Anterior cingulate cortex (tissue), 58 donors: ENCODE data around the gene TFDP1.

ENCODE experiments used
- DNase-seq, 58 donors: peaks; one replicate each; lab custom pipeline; 2025; lab: John Stamatoyannopoulos, UW

The TFDP1 gene

DNA sequence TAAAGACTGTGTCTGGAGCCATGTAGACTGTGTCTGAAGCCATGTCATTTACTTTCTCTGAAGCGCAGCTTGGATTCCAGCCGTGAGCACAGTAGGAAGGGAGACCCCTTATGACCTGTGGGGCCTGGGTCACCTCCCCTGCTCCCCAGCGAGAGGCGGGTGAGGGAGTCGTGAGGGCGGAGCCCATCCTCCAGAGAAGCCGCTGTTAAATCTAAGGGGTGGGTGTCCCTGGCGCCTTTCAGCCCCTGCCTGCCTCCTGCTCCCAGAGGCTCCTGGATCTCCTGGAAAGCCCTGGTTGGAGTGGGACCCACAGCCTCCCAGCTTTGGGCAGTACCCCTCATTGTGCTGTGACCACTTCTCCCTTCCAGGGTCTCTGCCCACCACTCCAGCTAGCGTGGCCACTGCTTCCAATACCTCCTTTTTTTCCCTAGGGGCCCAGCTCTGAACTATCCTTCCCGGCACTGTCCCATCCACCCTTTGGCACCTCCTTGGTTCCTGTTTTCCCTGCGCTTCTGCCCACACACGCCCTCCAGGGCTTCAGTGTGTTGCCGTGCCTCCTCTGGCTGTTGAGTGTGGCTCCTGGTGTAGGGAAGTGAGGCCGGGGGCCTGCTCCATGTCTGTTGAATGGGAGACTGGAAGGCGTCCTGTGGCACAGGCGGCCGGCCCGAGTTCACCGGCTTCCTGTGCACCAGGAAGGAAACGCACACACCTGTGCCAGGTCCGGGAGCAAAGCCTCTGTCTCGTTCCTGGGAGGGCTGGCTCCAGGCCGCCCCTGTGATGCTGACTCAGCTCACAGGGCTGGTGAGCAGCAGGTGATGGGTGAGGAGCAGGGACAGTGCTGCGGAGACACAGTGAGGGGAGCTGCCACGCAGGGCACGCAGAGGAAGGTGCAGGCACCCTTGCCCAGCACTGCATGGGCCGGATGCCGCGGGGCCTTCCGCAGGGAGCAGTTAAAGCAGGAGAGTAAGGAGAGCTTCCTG lies 44.0 kb downstream of the TFDP1 start:
- no peak for DNase-seq

DNA sequence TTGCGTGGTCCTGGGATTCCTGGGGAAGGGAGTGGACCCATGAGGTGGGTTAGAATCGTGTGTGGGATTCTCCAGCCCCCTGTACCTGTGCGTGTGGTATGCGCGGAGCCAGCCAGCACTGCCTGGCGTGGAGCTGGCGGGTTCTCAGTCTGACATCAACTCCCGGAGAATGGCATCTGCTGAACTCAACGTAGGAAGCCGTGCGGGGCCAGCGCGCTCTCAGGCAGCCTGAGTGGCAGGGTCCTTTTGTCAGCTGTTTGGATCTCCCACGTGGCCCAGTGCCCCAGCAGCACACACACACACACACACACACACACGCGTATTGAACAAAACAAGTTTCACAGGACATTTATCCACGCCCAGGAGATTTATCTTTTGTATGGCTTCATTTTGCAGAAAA lies 45.3 kb downstream of the TFDP1 start:
- DNase-seq = no peak

DNA sequence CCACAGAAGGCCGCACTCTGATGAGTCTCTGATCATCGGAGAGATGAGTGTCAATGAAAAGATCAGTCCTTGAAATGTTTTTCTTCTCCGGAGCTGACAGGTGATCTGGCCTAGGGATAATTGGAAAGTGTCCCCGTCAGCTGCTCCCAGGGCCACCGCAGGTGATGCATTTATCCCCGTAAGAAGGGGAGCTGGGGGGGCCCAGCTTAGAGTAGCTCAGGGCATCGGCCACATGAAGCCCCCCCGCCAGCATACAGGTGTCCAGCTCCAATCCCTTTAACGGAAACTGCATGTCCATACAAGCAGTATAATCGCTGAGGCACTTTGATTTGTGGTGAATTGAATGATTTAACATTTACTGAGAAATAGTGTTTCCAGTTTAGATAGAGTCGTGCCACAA lies 45.7 kb downstream of the TFDP1 start:
- DNase-seq = no peak

DNA sequence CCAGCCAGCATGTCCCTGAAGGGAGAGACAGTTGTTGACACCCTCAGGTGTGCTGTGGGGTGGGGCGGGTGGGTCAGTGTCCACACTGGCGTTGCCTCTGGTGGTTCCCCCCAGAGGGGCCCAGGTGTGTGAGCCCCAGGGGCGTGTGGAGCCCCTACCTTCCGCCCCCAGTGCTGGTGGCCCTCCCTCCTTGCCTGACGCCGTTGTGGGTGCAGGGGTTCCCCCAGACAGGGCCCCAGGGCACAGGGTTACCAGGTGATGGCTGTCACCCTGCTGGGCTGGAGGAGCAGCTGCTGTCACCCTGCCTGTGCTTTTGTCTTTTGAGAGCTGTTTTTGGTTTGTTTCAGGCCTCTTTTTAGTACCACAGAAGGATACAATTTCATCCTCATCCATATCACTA lies 46.3 kb downstream of the TFDP1 start:
- no peak for DNase-seq

DNA sequence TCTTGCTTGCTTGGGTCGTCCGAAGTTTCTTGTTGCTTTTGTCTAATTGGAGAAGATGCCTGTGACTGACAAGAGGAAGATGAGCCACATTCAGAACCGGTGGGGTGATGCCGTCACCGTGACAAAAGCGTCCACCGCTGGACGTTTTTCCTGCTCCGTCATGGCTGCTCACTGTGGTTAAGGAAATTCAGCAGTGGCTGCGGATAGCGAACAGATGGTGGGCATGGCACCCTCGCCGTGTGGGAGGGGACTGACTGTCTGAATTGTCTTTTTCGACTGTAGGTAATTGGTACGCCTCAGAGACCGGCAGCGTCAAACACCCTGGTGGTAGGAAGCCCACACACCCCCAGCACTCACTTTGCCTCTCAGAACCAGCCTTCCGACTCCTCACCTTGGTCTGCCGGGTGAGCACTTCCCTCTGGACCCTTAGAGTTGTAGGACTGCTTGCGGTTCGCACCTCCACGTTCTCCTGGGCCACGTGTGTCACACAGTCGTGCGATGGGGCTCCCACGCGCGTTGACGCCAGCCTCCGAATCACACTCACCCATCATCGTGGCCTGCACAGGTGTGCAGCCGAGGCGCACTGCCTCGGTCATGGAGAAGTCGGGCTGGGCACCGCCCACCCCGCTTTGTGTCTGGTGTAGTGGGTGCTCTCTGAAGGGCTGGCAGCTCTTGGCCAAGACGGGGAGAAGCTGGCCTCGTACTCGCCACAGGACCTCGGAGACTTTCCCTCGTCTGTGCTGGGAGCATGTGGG lies 47.0 kb downstream of the TFDP1 start:
- DNase-seq = peak in 2 of 58 donors; percentile 5 to 15

DNA sequence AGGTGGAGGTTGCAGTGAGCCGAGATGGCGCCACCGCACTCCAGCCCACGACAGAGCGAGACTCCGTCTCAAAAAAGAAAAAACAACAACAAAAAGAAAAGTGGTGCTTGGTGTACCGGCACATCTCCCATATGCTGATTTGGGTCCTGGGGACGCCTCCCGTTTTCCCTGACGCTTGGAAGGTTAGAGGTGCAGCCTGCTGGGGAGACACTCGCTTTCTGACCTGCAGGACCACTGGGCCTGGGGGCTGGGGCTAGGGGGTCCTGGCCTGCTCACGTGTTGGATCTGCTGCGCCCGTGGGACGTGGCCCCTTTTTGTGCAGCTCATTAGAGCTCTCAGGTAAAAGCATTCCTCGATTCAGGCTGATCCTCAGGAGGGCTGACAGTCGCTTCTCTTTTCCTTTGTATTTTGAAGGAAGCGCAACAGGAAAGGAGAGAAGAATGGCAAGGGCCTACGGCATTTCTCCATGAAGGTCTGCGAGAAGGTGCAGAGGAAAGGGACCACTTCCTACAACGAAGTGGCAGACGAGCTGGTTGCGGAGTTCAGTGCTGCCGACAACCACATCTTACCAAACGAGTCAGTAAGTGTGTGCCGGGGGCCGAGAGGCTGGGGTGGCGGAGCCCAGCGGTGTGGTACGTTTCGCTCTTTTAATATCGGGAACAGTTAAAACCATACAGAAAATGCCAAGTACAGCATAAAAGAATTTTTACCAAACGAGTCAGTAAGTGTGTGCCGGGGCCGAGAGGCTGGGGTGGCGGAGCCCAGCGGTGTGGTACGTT lies 48.3 kb downstream of the TFDP1 start:
- no peak for DNase-seq

DNA sequence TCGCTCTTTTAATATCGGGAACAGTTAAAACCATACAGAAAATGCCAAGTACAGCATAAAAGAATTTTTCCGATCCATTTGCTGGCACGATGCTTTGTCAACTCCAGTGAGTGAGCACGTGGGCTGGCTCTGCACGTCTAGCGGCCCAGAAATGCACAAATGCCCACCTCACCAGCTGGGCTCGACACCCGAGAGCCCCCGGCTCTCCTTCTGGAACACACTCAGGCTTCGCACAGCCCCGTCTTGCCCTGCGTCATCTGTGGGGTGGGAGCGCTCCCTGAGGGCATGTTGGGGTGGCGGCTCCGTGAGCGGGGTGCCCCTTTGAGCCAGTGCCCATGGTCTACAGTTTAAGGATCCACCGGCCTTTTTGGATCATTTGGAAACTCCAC lies 48.9 kb downstream of the TFDP1 start:
- DNase-seq = no peak

DNA sequence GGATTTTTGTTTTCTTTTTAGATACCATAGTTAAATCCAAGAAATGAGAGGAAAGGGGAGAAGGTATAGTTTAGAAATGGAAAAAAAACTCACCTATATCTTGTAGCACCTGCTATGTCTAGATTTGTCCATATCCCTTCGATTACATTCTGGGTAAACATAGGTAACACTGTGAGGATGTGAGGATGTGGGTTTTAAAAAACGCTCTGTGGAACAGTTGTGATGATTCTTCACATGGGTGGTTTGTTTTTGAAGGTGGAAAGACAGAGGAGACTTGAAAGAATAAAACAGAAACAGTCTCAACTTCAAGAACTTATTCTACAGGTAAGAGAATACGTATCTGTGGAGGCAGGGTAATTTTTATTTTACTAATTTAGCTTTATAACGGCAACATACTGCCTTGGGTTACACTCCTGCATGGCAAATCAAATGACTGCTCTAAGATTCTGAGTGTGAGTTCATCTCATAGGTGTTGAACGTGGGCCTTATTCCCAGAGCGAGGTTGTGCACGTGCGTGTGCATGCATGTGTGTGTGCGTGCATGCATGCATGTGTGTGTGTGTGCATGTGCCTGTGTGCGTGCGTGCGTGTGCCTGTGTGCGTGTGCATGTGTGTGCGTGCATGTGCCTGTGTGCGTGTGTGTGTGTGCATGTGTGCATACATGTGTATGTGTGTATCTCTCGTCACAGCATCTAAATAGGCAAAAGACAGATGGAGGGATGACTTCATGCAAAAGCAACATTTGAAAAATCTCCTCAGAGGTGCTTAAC lies 49.9 kb downstream of the TFDP1 start:
- DNase-seq = no peak

DNA sequence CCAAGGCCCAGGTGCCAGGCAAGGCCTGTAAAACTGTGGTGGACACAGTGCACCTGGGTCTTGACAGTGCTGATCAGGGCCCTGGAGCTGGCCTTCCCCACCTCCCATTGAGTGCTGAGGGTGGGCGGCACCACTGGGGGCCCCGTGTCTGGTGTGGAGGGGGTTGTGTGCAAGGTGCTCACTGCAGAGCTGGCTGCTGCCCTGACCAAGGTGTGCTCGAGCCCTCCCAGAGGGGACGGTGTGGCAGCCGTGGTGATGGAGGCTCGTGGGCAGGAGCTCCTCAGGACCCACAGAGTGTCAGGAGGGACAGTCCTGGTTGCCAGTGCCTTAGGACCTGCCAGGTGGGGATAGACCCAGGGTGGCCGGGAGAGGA lies 50.5 kb downstream of the TFDP1 start:
- no peak for DNase-seq

DNA sequence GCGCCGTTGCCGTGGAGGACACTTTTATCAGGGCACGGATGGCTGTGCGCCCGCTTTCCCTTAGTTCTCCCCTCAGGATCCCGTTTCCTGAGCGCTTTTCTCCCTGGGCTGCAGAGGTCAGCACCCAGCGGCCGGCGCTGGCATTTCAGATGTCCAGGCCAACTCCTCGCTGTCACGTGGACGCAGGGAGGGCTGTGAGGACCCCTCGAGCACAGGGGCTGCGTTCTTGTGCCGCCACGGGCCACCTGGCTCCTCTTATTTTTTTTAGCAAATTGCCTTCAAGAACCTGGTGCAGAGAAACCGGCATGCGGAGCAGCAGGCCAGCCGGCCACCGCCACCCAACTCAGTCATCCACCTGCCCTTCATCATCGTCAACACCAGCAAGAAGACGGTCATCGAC lies 51.2 kb downstream of the TFDP1 start:
- no peak for DNase-seq

DNA sequence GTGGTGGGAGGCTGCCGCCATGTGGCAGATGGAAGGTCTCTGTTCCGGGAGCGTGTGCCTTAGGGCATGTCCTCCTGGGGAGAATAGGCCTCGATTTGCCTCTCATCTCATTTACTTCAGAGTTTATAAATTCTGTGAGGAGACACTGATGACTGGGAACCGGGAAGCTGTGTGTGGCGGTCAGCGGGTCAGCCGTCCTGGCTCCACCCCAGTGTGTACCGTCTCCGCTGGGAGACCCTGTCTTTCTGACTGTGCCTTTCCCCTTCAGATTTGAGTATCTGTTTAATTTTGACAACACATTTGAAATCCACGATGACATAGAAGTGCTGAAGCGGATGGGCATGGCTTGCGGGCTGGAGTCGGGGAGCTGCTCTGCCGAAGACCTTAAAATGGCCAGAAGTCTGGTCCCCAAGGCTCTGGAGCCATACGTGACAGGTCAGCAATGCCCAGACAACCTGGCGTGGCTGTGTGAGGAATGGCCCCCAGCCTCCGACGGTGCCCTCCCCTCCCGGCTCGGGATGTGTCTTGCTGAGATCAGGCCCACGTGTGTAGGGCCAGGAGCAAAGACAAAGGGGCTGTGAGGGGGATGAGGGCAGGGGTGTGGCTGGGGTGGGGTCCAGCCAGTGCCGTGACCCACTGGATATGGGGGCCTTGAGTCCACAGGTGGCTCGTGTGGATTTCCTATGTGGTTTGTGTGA lies 51.9 kb downstream of the TFDP1 start:
- no peak for DNase-seq

DNA sequence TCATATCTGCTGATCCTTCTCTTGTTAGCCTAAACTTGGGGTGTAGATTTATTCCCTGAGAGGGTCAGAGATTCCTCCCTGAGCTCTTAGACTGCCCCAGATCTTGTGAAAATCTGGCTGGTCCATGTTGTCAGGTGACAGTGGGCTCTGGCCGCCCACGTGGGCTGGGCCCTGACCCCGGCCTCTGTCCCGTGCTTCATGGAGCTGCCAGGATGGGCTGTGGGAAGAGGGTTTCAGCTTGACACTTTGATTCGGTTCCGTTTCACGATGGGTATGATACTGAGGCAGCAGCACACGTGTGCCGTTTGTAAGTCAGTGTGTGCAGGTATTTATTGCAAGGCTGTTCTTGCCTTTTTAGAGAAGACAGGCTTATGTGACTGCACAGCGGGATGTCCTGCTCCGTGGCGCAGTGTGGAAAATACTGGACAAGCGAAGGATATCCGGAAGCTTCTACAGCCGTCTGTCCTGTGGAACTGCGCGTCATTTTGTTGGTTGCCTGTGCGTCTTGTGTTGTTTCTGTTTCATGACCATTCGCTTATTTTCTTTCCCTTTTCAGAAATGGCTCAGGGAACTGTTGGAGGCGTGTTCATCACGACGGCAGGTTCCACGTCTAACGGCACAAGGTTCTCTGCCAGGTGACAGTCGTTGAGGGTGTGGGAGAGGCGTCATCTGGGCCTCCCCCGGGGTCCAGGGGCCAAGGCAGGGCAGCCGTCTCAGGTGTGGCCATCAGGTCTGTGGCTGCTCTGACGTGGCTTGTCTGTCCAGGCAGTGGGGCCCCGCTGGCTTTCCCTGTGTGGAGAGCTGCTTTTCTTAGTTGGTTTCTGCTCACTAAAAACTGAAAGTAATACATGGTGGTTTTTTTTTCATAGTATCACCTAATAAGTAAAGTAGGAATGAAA lies 53.0 kb downstream of the TFDP1 start:
- DNase-seq = no peak

DNA sequence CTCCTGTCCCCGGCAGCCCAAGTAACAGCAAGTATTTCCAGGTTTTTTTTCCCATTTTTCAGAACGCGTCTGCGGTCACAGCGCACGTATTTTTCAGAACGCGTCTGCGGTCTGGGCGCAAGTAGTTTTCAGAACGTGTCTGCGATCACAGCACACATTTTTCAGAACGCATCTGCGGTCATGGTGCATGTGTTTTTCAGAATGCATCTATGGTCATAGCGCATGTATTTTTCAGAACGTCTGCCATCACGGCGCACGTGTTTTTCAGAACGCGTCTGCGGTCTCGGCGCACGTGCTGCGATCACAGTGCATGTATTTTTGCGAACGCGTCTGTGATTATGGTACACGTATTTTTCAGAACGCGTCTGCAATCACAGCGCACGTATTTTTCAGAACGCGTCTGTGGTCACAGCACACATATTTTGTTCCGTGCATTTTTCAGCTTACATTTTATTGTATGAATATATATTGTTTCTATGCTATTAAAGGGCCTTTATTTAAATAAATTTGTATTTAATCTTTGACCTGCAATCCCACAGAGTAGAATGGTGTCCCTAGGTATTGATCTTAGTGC lies 53.7 kb downstream of the TFDP1 start:
- DNase-seq = no peak

DNA sequence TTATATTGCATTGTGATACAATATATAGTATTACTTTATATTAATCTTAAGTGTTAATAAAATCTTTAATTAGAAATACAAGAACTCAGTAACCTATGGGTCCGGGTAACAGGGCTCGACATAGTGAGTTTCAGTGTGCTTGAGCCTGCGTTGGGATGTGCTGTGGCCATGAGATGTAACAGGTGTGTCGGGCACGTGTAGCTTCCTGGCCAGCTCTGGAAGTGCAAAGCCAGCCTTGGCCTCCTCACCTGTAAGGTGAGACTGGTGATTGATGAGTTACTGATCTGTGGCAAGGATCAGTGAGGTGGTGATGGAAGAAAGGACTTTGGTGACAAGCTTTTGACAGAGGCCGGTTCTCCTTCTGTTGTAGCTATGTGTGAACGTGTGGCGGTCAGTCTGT lies 54.3 kb downstream of the TFDP1 start:
- DNase-seq = no peak

DNA sequence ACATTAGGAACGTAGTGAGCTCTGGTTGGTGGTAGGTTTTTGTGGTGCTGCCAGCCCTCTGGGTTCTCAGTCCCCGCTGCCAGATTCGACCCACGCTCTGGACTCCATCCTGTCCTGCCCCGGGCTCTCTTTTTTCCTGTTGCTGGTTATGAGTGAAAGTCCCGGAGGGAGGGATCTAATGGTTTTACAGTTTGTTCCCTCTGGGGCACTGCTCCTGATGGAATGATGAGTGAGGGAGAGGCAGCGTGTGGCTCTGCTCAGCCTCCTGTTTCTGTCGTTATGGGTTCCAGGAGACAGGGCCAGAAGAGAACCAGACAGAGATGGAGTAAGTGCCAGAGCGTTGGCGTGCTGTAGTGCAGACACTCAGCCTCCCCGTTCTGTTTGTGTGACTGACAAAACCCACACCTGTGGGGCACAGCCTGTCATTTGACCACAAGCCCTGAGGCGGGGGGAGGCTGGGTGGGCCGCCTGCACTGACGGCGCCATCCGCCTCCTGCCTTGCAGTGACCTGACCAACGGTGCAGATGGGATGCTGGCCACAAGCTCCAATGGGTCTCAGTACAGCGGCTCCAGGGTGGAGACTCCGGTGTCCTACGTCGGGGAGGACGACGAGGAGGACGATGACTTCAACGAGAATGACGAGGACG lies 55.2 kb downstream of the TFDP1 start:
- peak in 2 of 58 donors; percentile 6 to 14 for DNase-seq

DNA sequence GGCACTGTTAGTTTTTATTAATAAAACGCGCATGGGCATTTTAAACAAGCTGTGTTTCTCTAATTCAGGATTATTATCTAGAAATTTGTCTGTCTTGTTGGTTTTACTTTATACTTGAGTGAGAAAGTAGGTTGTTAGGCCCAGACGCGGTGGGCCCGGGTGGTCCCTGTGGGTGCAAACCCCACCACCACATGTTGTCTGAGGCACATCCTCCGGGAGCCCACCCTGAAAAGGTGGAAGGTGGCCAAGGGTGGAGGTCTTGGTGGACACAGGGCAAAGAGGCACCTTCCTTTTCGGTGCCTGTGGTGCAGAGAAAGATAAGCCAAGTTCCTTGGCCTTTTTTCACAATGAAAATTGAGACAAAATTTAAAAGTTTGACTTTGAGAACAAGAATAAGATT lies 56.9 kb downstream of the TFDP1 start:
- DNase-seq = no peak

DNA sequence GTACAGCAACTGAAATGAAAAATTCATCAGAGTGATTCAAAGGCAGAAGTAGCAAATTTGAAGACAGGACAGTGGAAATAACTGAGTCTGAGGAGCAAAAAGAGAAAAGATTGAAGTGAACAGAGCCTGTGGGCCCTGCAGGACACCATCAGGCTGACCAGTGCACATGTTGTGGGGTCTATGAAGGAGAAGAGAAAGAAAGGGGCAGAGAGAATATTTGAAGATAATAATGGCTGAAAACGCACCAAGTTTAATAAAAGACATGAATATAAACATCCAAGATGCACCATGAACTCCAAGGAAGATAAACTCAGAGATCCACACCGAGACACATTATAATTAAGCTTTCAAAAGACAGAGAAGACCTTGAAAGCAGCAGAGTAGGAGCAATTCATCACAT lies 58.0 kb downstream of the TFDP1 start:
- DNase-seq = no peak

DNA sequence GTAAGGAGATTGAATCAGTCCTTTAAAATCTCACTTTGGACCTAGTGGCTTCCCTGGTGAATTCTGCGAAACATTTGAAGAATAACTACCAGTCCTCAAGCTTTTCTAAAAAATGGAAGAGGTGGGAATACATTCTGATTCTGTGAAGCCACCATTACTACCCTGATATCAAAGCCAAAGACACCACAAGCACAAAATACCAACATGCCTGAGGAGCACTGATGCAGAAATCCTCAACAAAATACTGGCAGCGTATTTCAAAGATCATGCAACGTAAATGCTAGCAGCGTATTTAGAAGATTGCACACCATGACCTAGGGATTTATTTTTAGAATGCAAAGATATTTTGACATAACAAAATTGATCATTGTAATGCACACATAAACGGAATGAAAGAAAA lies 59.0 kb downstream of the TFDP1 start:
- DNase-seq = no peak
